Transverse colon (tissue), 4 donors: Measurements from ENCODE around the gene OR1J4. TPM values are rescaled to one million over a fixed set of nuclear protein-coding genes. Genes with fewer than 3 reads are reported as not detected.

Experiments
- DNase-seq: peaks from one replicate; pipeline ENCODE4 v3.0.0-alpha.2; 2019
- H3K27ac ChIP-seq, 4 donors: fragments of 200-600 bp; sonication (generic); 2 replicates each; pipeline ENCODE4 v1.5.1; 2016 to 2018; ENCODE audit warnings: inconsistent platforms in 4 of 4
- H3K27me3 ChIP-seq: fragments of 200-600 bp; sonication (generic); 2 replicates; pipeline ENCODE4 v1.5.1; 2017; ENCODE audit warnings: inconsistent platforms
- H3K36me3 ChIP-seq, 4 donors: fragments of 200-600 bp; sonication (generic); 2 replicates each; pipeline ENCODE4 v1.5.1; 2017 to 2019; ENCODE audit warnings: inconsistent platforms in 4 of 4
- H3K4me1 ChIP-seq, 4 donors: fragments of 200-600 bp; sonication (generic); 2 replicates each; pipeline ENCODE4 v1.5.1; 2017 to 2020; ENCODE audit warnings: inconsistent platforms in 4 of 4
- H3K4me3 ChIP-seq, 4 donors: fragments of 200-600 bp; sonication (generic); 1 replicate in 1 of 4; 2 replicates in 3 of 4; pipeline versions ENCODE4 v1.5.1 to v1.6.1; 2017 to 2019; ENCODE audit warnings: inconsistent platforms in 4 of 4
- H3K9me3 ChIP-seq, 2 donors: fragments of 200-600 bp; sonication (generic); 2 replicates each; pipeline ENCODE4 v1.5.1; 2017 to 2019; ENCODE audit warnings: inconsistent platforms in 2 of 2
- EP300 ChIP-seq: sonication (generic); formaldehyde crosslinking; IDR thresholded peaks from one replicate; pipeline ENCODE4 v1.6.1; 2017; ENCODE audit warnings: antibody characterized with exemption, low read depth
- POLR2A ChIP-seq: fragments of 450-650 bp; IDR thresholded peaks from one replicate; pipeline ENCODE4 v1.6.1; 2016; ENCODE audit warnings: antibody characterized with exemption, mild to moderate bottlenecking, moderate library complexity
- POLR2AphosphoS5 ChIP-seq, 3 donors: sonication (generic); formaldehyde crosslinking; IDR thresholded peaks; one replicate each; pipeline ENCODE4 v1.6.1; 2016; ENCODE audit warnings: antibody characterized with exemption in 3 of 3
- WGBS, 2 donors: methylation state at CpG; one replicate each; pipeline ENCODE4 v1.1.5; 2018; ENCODE audit warnings: low coverage in 1 of 2; 5-methylcytosine and 5-hydroxymethylcytosine counted together
- in situ Hi-C, 4 donors: fragments of 200-750 bp; cut with MboI; loops; one replicate each; pipeline versions ENCODE4 v1.15.0 to v1.15.1; 2017; ENCODE audit warnings: low sequenced_read_pairs in 3 of 4, low pct_ligation_motif_present in 1 of 4, low pct_unique_long_range_greater_than_20kb in 1 of 4
- intact Hi-C: fragments of 100-400 bp; cut with DNase I; formaldehyde crosslinking; loops from one replicate; pipeline ENCODE4 v1.15.1; 2023; ENCODE audit warnings: low total_unique reads
- total RNA-seq, 4 donors: library from RNA; depleted of rRNA; stranded (reverse); fragments of >200 nt; gene quantifications; one replicate each; pipeline ENCODE4 v1.1.0, GENCODE V29; 2016
- TF ChIP-seq, protein P1 (sequence below), 5 experiments: fragments of 200-600 bp in 3 of 5; fragments of 450-650 bp in 2 of 5; sonication (generic) in 3 of 5; IDR thresholded peaks; 1 replicate in 2 of 5; 2 replicates in 3 of 5; pipeline ENCODE4 v1.5.1; 2016 to 2017; ENCODE audit warnings: antibody characterized with exemption in 5 of 5, inconsistent platforms in 3 of 5, mild to moderate bottlenecking in 2 of 5, moderate library complexity in 1 of 5

Gene OR1J4
- total RNA-seq, 4 donors from 2014 or later: not detected

- TF ChIP-seq EP300 (no peak), POLR2A (no peak), POLR2AphosphoS5 (IDR thresholded peaks at IDR 0.05) (no peak)
- TF ChIP-seq, protein P1, sequence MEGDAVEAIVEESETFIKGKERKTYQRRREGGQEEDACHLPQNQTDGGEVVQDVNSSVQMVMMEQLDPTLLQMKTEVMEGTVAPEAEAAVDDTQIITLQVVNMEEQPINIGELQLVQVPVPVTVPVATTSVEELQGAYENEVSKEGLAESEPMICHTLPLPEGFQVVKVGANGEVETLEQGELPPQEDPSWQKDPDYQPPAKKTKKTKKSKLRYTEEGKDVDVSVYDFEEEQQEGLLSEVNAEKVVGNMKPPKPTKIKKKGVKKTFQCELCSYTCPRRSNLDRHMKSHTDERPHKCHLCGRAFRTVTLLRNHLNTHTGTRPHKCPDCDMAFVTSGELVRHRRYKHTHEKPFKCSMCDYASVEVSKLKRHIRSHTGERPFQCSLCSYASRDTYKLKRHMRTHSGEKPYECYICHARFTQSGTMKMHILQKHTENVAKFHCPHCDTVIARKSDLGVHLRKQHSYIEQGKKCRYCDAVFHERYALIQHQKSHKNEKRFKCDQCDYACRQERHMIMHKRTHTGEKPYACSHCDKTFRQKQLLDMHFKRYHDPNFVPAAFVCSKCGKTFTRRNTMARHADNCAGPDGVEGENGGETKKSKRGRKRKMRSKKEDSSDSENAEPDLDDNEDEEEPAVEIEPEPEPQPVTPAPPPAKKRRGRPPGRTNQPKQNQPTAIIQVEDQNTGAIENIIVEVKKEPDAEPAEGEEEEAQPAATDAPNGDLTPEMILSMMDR (IDR thresholded peaks at IDR 0.05): no peak
- Histone ChIP-seq H3K4me1 (no peaks in the 10 kb centered on the region), H3K27ac (no peak overlapping the region), H3K4me3 (no peak overlapping the region), H3K27me3 (no peaks in the 10 kb centered on the region), H3K36me3 (no peaks in the 10 kb centered on the region), H3K9me3 (no peaks in the 10 kb centered on the region)
- 52 to 69% methylated on average over 5 to 8 of the region's 8 CpGs for WGBS, 2 donors
- DNase-seq: no peak
- intact Hi-C loops: no loop called here
- in situ Hi-C loops: loop anchor here in 1 of 4 donors (25.0 kb wide), 1 partner anchor 91 kb away; no protein-coding TSS in a partner anchor
Observed at GRCh38 chr9:122546196-122546595, 27.3 kb downstream of the OR1J4 start.

DNA sequence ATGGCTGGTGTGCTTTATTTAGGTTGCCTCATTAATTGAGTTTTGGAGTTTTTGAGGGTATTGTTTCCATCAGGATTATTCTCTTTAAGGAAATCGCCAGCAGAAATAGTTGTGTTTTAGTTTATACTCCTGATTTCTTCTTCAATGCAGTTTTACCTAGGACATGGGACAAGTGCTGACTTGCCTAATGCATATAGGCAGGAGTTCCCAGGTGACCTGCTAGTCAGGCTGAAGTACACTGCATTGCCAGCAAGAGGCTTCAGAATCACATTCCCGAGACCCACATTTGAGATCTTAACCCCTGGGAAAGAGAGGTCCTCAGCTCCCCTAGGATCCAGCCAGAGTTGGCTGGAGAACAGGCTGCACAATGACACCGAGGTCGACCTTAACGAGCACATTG lies 32.4 kb downstream of the OR1J4 start:
- intact Hi-C loops: no loop called here

DNA sequence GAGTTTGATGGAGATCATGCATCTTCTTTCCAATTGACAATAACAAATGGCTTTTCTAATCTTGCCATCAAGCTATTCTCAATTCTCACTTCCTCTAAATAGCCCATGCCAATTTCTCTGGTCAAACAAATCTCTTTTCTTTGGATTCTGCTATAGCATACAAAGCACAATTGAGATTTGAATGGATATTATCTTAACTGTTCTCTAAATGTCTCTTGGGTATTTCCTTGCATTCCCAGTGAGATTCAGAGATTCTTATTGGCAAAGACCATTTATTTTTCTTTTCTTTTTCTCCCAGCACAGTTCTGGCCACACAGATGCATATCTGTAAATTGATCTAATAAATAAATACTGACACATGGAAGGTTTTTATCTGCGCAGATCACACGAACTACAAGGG lies 33.9 kb downstream of the OR1J4 start, which contains the start of gene OR1N2:
TSS of gene OR1N2 (plus strand) at position 301 of the 400 bp plus-strand sequence. CDS start 100 bp downstream, outside the sequence.
- intact Hi-C loops: no loop called here
- H3K27ac ChIP-seq: no peak within 1 kb of the TSS
- no peaks in the 10 kb centered on the region for H3K27me3 ChIP-seq
- in situ Hi-C loops: no loop called here
- no peaks in the 10 kb centered on the region for H3K4me1 ChIP-seq
- no peaks in the 10 kb centered on the region for H3K36me3 ChIP-seq
- H3K9me3 ChIP-seq: no peaks in the 10 kb centered on the region
- no peak for DNase-seq
- H3K4me3 ChIP-seq: no peak within 1 kb of the TSS
- whole genome bisulfite sequencing, 2 donors: 67 to 85% methylated on average over 2 of the region's 2 CpGs
- TF ChIP-seq POLR2A: no peak
- no peak for TF ChIP-seq EP300
- no peak for TF ChIP-seq POLR2AphosphoS5 (IDR thresholded peaks at IDR 0.05)

More for the DNA sequence above, 32.4 kb downstream of the OR1J4 start:
- Histone ChIP-seq H3K36me3 (no peaks in the 10 kb centered on the region), H3K27me3 (no peaks in the 10 kb centered on the region), H3K4me1 (no peaks in the 10 kb centered on the region), H3K27ac (no peak overlapping the region), H3K9me3 (no peaks in the 10 kb centered on the region), H3K4me3 (no peak overlapping the region)
- 66 to 100% methylated on average over 1 to 5 of the region's 5 CpGs for WGBS, 2 donors
- no peak for DNase-seq
- in situ Hi-C loops: no loop called here
- TF ChIP-seq, protein P1 (IDR thresholded peaks at IDR 0.05): no peak
- no peak for TF ChIP-seq POLR2A
- TF ChIP-seq POLR2AphosphoS5 (IDR thresholded peaks at IDR 0.05): no peak
- no peak for TF ChIP-seq EP300

DNA sequence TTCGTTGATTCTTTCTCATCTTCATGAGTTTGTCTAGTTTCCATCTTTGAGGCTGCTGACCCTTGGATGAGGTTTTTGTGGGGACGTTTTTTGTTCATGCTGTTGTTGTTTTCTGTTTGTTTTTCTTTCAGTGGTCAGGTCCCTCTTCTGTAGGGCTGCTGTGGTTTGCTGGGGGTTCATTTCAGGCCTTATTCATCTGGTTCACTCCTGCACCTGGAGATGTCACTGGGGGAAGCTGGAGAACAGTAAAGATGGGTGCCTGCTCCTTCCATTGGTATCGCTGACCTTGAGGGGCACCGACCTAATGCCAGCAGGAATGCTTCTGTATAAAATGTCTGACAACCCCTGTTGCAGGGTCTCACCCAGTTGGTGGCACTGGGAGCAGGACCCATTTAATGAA lies 42.5 kb downstream of the OR1J4 start:
- DNase-seq: no peak
- WGBS, 2 donors: 25 to 69% methylated on average over 2 to 4 of the region's 4 CpGs
- Histone ChIP-seq H3K4me1 (no peaks in the 10 kb centered on the region), H3K4me3 (no peak overlapping the region), H3K9me3 (no peaks in the 10 kb centered on the region), H3K27ac (no peak overlapping the region), H3K36me3 (no peaks in the 10 kb centered on the region), H3K27me3 (no peaks in the 10 kb centered on the region)
- in situ Hi-C loops: no loop called here
- TF ChIP-seq, protein P1 (IDR thresholded peaks at IDR 0.05): no peak
- no peak for TF ChIP-seq EP300
- no peak for TF ChIP-seq POLR2A
- no peak for TF ChIP-seq POLR2AphosphoS5 (IDR thresholded peaks at IDR 0.05)
- intact Hi-C loops: no loop called here
